DND-41 (cell line): ENCODE results near the gene ENPP6.

Experiments used
- ATAC-seq: fragments of 200-7000 bp; cut with Tn5 transposase; 3 replicates; pipeline ENCODE4 v1.9.1; 2021; ENCODE audit warnings: low read depth; ENCODE audit not compliant: insufficient read depth
- DNase-seq: peaks from one replicate; pipeline ENCODE4 v3.0.0-alpha.2; 2020
- H2AFZ ChIP-seq: 2 replicates; pipeline ENCODE4 v1.6.0; 2012; ENCODE audit warnings: low read depth, low read length
- H3K27ac ChIP-seq: 2 replicates; pipeline ENCODE4 v1.5.1; 2012; ENCODE audit warnings: low read length, inconsistent platforms
- H3K27me3 ChIP-seq: fragments of 200-600 bp; sonication (generic); 2 replicates; pipeline ENCODE4 v1.6.0; 2012; ENCODE audit warnings: low read length, mild to moderate bottlenecking, inconsistent platforms; ENCODE audit not compliant: insufficient read depth, poor library complexity
- H3K36me3 ChIP-seq: 2 replicates; pipeline ENCODE4 v1.5.1; 2012; ENCODE audit warnings: low read length, inconsistent platforms; ENCODE audit not compliant: insufficient read depth
- H3K4me1 ChIP-seq: 2 replicates; pipeline ENCODE4 v1.5.1; 2012; ENCODE audit warnings: mild to moderate bottlenecking, low read length; ENCODE audit not compliant: insufficient read depth
- H3K4me2 ChIP-seq: 2 replicates; pipeline ENCODE4 v1.6.0; 2012; ENCODE audit warnings: mild to moderate bottlenecking, moderate library complexity, low read length, inconsistent platforms; ENCODE audit not compliant: insufficient read depth
- H3K4me3 ChIP-seq, 2 experiments: fragments of 200-600 bp in 1 of 2; shearing (Covaris generic) in 1 of 2; 2 replicates each; pipeline ENCODE4 v1.5.1; 2012 to 2016; ENCODE audit warnings: inconsistent platforms in 2 of 2, low read length in 2 of 2, mild to moderate bottlenecking in 2 of 2, low read depth in 1 of 2, moderate library complexity in 1 of 2
- H3K79me2 ChIP-seq: 2 replicates; pipeline ENCODE4 v1.6.0; 2012; ENCODE audit warnings: low read length, inconsistent platforms; ENCODE audit not compliant: insufficient read depth
- H3K9ac ChIP-seq: 2 replicates; pipeline ENCODE4 v1.6.0; 2012; ENCODE audit warnings: low read depth, mild to moderate bottlenecking, inconsistent platforms, low read length, moderate library complexity
- H3K9me3 ChIP-seq: 2 replicates; pipeline ENCODE4 v1.5.1; 2012; ENCODE audit warnings: low read length, moderate library complexity, mild to moderate bottlenecking, inconsistent platforms; ENCODE audit not compliant: insufficient read depth, severe bottlenecking
- H4K20me1 ChIP-seq: 2 replicates; pipeline ENCODE4 v1.6.0; 2012; ENCODE audit warnings: low read length; ENCODE audit not compliant: insufficient read depth
- EZH2 ChIP-seq: IDR thresholded peaks from 3 replicates; pipeline ENCODE4 v1.6.1; 2012; ENCODE audit warnings: borderline replicate concordance, low read depth, mild to moderate bottlenecking, moderate library complexity, low read length, inconsistent platforms; ENCODE audit not compliant: severe bottlenecking
- TF ChIP-seq, protein P1 (sequence below): IDR thresholded peaks from 2 replicates; pipeline ENCODE4 v1.5.1; 2012; ENCODE audit warnings: borderline replicate concordance, low read length, moderate library complexity, mild to moderate bottlenecking; ENCODE audit not compliant: poor library complexity, severe bottlenecking; ENCODE audit errors: extremely low read depth

The ENPP6 gene

DNA sequence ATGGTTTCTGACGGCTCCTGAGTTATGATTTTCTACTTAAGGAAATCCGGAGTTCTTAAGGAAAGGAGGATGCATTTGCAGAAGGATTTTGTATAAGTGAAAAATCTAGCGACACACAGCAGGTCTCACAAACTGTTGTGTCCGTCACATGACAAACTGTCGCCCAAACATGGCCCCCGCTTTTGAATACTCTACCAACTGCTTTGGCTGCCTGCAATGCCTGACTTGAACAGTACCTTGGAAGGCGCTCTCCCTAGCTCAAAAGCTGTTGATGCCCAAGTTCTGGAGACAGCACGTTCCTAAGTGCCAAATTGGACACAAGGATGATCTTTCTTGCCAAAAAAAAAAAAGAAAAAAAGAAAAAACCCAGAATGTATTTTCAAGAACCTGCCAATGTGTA lies 103.2 kb downstream of the ENPP6 start:
- H3K4me2 ChIP-seq = no peak overlapping the region
- H3K9me3 ChIP-seq = no peaks in the 10 kb centered on the region
- DNase-seq (no peak), ATAC-seq (no peak)
- no peaks in the 10 kb centered on the region for H3K4me1 ChIP-seq
- no peaks in the 10 kb centered on the region for H3K27me3 ChIP-seq
- H2AFZ ChIP-seq = no peak overlapping the region
- no peak overlapping the region for H3K4me3 ChIP-seq
- no peak overlapping the region for H3K9ac ChIP-seq
- TF ChIP-seq, protein P1, sequence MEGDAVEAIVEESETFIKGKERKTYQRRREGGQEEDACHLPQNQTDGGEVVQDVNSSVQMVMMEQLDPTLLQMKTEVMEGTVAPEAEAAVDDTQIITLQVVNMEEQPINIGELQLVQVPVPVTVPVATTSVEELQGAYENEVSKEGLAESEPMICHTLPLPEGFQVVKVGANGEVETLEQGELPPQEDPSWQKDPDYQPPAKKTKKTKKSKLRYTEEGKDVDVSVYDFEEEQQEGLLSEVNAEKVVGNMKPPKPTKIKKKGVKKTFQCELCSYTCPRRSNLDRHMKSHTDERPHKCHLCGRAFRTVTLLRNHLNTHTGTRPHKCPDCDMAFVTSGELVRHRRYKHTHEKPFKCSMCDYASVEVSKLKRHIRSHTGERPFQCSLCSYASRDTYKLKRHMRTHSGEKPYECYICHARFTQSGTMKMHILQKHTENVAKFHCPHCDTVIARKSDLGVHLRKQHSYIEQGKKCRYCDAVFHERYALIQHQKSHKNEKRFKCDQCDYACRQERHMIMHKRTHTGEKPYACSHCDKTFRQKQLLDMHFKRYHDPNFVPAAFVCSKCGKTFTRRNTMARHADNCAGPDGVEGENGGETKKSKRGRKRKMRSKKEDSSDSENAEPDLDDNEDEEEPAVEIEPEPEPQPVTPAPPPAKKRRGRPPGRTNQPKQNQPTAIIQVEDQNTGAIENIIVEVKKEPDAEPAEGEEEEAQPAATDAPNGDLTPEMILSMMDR = no peak
- no peak for TF ChIP-seq EZH2
- H3K79me2 ChIP-seq = no peaks in the 10 kb centered on the region
- no peak overlapping the region for H3K27ac ChIP-seq
- no peaks in the 10 kb centered on the region for H4K20me1 ChIP-seq
- H3K36me3 ChIP-seq = no peaks in the 10 kb centered on the region

GRCh38 chr4:184112006-184112550 lies 105.6 kb downstream of the ENPP6 start:
- no peaks in the 10 kb centered on the region for H3K4me1 ChIP-seq
- no peaks in the 10 kb centered on the region for H4K20me1 ChIP-seq
- H3K9ac ChIP-seq = no peak overlapping the region
- no peak overlapping the region for H3K27ac ChIP-seq
- H3K79me2 ChIP-seq = no peaks in the 10 kb centered on the region
- no peak for TF ChIP-seq EZH2
- TF ChIP-seq, protein P1 = no peak
- no peak overlapping the region for H2AFZ ChIP-seq
- no peaks in the 10 kb centered on the region for H3K27me3 ChIP-seq
- no peaks in the 10 kb centered on the region for H3K9me3 ChIP-seq
- ATAC-seq (no peak), DNase-seq (no peak)
- no peak overlapping the region for H3K4me2 ChIP-seq
- no peak overlapping the region for H3K4me3 ChIP-seq
- no peaks in the 10 kb centered on the region for H3K36me3 ChIP-seq

- DNase-seq (no peak), ATAC-seq (no peak)
- TF ChIP-seq, protein P1 = no peak
- Histone ChIP-seq H3K79me2 (no peaks in the 10 kb centered on the region), H2AFZ (no peak overlapping the region), H3K9me3 (no peaks in the 10 kb centered on the region), H3K4me3 (no peak overlapping the region), H3K9ac (no peak overlapping the region), H3K4me1 (no peaks in the 10 kb centered on the region), H3K27ac (no peak overlapping the region), H3K4me2 (no peak overlapping the region), H3K27me3 (no peaks in the 10 kb centered on the region), H3K36me3 (no peaks in the 10 kb centered on the region), H4K20me1 (no peaks in the 10 kb centered on the region)
Observed at GRCh38 chr4:184111233-184111832, 106.3 kb downstream of the ENPP6 start.
